ENCODE results near the gene METTL15.

DNA sequence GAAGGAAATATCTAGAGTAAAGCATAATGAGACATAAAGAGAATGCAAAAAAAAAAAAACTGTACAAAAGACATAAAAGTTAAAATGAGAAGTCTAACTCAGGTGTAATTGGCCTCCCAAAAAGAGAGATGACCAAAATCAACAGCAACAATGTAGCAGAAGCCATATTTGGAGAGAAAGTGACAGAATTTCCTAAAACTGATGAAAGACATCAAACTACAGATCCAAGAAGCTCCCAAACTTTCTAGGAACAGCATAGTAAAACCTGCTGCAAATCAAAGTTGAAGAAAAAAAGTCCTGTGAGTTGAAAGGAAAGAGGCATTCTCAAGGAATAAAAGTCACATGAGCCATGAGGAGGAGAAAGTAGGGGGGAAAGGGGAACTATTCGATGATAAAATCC lies 231.3 kb downstream of the METTL15 start:
- TF ChIP-seq, protein P1, sequence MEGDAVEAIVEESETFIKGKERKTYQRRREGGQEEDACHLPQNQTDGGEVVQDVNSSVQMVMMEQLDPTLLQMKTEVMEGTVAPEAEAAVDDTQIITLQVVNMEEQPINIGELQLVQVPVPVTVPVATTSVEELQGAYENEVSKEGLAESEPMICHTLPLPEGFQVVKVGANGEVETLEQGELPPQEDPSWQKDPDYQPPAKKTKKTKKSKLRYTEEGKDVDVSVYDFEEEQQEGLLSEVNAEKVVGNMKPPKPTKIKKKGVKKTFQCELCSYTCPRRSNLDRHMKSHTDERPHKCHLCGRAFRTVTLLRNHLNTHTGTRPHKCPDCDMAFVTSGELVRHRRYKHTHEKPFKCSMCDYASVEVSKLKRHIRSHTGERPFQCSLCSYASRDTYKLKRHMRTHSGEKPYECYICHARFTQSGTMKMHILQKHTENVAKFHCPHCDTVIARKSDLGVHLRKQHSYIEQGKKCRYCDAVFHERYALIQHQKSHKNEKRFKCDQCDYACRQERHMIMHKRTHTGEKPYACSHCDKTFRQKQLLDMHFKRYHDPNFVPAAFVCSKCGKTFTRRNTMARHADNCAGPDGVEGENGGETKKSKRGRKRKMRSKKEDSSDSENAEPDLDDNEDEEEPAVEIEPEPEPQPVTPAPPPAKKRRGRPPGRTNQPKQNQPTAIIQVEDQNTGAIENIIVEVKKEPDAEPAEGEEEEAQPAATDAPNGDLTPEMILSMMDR (IDR thresholded peaks at IDR 0.05; ENCODE audit: low read depth, low read length) = no peak
- no peak for TF ChIP-seq MAX (IDR thresholded peaks at IDR 0.05; ENCODE audit: low read depth, low read length)
- no peak for TF ChIP-seq POLR2A (IDR thresholded peaks at IDR 0.05; ENCODE audit: extremely low read depth, insufficient read length)
- TF ChIP-seq MYC (IDR thresholded peaks at IDR 0.05; ENCODE audit: low read depth, low read length) = no peak
